Measurements from ENCODE around the gene GPAM.

DNA sequence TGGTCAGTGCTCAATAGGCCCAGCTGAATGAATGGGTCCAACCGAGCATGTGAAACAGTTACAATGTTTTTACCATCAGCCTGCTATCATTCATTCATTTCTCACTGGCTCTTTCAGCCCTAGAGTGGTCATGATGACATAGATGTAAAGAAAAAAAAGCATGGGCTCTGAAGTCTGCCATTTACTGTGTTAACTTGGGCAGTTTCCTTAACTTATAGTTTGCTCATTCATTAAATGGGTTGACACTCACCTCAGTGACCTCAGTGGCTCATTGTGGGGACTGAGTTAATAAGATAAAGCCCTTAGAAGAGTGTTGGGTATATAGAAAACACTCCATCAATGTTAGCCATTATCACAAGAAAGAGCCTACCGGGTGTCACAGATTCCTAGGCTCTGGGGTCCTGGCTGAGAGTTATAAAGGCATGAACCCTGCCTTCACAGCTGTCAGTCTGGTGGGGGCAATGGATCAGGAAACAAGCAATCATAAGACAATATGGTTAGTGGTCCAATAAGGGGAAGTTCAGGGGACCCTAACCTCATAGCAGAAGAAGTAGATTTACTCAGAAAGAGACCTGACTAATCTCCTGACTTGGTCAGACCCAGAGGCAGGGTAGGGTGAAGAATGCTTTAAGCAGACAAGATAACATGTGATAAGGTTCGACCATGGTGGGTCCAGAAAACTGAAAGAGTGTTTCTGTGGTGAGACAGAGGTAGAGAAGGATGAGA, 29.7 kb upstream of the GPAM start:
- TF ChIP-seq, protein P1, sequence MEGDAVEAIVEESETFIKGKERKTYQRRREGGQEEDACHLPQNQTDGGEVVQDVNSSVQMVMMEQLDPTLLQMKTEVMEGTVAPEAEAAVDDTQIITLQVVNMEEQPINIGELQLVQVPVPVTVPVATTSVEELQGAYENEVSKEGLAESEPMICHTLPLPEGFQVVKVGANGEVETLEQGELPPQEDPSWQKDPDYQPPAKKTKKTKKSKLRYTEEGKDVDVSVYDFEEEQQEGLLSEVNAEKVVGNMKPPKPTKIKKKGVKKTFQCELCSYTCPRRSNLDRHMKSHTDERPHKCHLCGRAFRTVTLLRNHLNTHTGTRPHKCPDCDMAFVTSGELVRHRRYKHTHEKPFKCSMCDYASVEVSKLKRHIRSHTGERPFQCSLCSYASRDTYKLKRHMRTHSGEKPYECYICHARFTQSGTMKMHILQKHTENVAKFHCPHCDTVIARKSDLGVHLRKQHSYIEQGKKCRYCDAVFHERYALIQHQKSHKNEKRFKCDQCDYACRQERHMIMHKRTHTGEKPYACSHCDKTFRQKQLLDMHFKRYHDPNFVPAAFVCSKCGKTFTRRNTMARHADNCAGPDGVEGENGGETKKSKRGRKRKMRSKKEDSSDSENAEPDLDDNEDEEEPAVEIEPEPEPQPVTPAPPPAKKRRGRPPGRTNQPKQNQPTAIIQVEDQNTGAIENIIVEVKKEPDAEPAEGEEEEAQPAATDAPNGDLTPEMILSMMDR (IDR thresholded peaks at IDR 0.05) = no peak
- TF ChIP-seq POLR2A (IDR thresholded peaks at IDR 0.05) = no peak

Measured in transverse colon (tissue), 3 donors.